ENCODE results near the gene CNPY3. TPM values are rescaled to one million over a fixed set of nuclear protein-coding genes. Genes with fewer than 3 reads are reported as not detected.

Gene CNPY3
- total and polyA plus RNA-seq, 2 of the 13 experiments (the other 11 are each of a cell fraction or from before 2014, with no cell fraction given) = 42.3 to 60.2 TPM

DNA sequence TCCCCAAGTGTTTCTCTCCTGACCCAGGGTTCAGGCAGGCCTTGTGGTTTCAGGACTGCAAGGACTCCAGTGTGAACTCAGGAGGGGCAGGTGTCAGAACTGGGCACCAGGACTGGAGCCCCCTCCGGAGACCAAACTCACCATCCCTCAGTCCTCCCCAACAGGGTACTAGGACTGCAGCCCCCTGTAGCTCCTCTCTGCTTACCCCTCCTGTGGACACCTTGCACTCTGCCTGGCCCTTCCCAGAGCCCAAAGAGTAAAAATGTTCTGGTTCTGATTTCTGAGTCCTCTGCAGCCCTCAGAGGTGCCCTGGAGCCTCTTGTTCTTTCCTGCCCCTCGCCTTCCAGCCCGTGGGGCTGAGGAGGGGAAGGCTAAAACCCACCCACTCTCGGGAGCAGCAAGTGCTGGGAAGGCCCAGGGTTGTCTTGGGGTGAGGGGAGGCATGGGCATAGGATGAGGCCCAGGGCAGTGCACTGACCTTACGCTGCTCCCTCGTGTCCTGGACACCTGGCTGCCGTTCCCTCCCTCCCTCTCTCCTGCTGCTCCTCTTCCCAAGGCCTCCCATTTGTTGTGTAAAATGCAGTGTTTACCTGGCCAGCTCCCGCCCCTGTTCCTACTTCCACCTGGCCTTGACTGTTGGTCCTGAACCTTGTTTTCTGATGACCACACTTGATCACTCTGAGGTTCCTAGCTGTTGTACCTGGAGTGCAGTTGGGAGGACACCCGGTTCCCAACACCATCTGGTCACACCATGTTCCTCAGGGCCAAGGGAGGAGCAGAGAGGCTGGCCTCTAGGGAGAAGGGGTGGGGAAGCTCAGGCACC is 9.9 kb downstream of the CNPY3 start (continued):
- TF ChIP-seq, protein P1, sequence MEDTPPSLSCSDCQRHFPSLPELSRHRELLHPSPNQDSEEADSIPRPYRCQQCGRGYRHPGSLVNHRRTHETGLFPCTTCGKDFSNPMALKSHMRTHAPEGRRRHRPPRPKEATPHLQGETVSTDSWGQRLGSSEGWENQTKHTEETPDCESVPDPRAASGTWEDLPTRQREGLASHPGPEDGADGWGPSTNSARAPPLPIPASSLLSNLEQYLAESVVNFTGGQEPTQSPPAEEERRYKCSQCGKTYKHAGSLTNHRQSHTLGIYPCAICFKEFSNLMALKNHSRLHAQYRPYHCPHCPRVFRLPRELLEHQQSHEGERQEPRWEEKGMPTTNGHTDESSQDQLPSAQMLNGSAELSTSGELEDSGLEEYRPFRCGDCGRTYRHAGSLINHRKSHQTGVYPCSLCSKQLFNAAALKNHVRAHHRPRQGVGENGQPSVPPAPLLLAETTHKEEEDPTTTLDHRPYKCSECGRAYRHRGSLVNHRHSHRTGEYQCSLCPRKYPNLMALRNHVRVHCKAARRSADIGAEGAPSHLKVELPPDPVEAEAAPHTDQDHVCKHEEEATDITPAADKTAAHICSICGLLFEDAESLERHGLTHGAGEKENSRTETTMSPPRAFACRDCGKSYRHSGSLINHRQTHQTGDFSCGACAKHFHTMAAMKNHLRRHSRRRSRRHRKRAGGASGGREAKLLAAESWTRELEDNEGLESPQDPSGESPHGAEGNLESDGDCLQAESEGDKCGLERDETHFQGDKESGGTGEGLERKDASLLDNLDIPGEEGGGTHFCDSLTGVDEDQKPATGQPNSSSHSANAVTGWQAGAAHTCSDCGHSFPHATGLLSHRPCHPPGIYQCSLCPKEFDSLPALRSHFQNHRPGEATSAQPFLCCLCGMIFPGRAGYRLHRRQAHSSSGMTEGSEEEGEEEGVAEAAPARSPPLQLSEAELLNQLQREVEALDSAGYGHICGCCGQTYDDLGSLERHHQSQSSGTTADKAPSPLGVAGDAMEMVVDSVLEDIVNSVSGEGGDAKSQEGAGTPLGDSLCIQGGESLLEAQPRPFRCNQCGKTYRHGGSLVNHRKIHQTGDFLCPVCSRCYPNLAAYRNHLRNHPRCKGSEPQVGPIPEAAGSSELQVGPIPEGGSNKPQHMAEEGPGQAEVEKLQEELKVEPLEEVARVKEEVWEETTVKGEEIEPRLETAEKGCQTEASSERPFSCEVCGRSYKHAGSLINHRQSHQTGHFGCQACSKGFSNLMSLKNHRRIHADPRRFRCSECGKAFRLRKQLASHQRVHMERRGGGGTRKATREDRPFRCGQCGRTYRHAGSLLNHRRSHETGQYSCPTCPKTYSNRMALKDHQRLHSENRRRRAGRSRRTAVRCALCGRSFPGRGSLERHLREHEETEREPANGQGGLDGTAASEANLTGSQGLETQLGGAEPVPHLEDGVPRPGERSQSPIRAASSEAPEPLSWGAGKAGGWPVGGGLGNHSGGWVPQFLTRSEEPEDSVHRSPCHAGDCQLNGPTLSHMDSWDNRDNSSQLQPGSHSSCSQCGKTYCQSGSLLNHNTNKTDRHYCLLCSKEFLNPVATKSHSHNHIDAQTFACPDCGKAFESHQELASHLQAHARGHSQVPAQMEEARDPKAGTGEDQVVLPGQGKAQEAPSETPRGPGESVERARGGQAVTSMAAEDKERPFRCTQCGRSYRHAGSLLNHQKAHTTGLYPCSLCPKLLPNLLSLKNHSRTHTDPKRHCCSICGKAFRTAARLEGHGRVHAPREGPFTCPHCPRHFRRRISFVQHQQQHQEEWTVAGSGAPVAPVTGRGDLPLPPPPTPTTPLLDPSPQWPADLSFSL (CRISPR knock-in tag; IDR thresholded peaks at IDR 0.05) = peak; percentile 74
- TF ChIP-seq GLI4 (CRISPR knock-in tag; IDR thresholded peaks at IDR 0.05; ENCODE audit: borderline replicate concordance) (no peak), ZMYM2 (CRISPR knock-in tag; IDR thresholded peaks at IDR 0.05) (0 out of 2 replicates have a peak, but pooled peaks have one; percentile 28), SMC3 (IDR thresholded peaks at IDR 0.05; ENCODE audit: low read length) (peak; percentile 39; the same call in 1 of the 2 replicates), HDAC2 (CRISPR knock-in tag; IDR thresholded peaks at IDR 0.05) (peak; percentile 92), NR2F2 (IDR thresholded peaks at IDR 0.05; ENCODE audit: borderline replicate concordance, low read depth) (peak; percentile 66; the same call in 1 of the 2 replicates), HOXA9 (CRISPR knock-in tag; IDR thresholded peaks at IDR 0.05; ENCODE audit: borderline replicate concordance) (0 out of 2 replicates have a peak, but pooled peaks have one; percentile 68), MED1 (CRISPR knock-in tag; IDR thresholded peaks at IDR 0.05) (peak; percentile 93), ZNF543 (CRISPR knock-in tag; IDR thresholded peaks at IDR 0.05) (peak; percentile 95), AKAP8 (CRISPR knock-in tag; IDR thresholded peaks at IDR 0.05) (peak; percentile 45; the same call in 1 of the 2 replicates), SOX13 (IDR thresholded peaks at IDR 0.05) (peak; percentile 35; the same call in 1 of the 2 replicates), SOX13 (CRISPR knock-in tag; conservative IDR thresholded peaks at IDR 0.05 in 1 of 2, IDR thresholded peaks at IDR 0.05 in 1 of 2) (peak in 1 of 2 experiments; percentile 79; a peak in 2 of 4 replicates), ATF7-NPFF (CRISPR knock-in tag; IDR thresholded peaks at IDR 0.05; ENCODE audit: low read depth) (no peak; the same call in 1 of the 2 replicates), HNF4A (CRISPR knock-in tag; IDR thresholded peaks at IDR 0.05) (peak; percentile 98), ZFAT (CRISPR knock-in tag; conservative IDR thresholded peaks at IDR 0.05) (no peak)
- TF ChIP-seq, protein P2, sequence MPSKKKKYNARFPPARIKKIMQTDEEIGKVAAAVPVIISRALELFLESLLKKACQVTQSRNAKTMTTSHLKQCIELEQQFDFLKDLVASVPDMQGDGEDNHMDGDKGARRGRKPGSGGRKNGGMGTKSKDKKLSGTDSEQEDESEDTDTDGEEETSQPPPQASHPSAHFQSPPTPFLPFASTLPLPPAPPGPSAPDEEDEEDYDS (CRISPR knock-in tag; IDR thresholded peaks at IDR 0.05) = peak; percentile 83
- TF ChIP-seq, protein P3, sequence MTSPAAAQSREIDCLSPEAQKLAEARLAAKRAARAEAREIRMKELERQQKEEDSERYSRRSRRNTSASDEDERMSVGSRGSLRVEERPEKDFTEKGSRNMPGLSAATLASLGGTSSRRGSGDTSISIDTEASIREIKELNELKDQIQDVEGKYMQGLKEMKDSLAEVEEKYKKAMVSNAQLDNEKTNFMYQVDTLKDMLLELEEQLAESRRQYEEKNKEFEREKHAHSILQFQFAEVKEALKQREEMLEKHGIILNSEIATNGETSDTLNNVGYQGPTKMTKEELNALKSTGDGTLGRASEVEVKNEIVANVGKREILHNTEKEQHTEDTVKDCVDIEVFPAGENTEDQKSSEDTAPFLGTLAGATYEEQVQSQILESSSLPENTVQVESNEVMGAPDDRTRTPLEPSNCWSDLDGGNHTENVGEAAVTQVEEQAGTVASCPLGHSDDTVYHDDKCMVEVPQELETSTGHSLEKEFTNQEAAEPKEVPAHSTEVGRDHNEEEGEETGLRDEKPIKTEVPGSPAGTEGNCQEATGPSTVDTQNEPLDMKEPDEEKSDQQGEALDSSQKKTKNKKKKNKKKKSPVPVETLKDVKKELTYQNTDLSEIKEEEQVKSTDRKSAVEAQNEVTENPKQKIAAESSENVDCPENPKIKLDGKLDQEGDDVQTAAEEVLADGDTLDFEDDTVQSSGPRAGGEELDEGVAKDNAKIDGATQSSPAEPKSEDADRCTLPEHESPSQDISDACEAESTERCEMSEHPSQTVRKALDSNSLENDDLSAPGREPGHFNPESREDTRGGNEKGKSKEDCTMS (CRISPR knock-in tag; conservative IDR thresholded peaks at IDR 0.05) = no peak
- TF ChIP-seq, protein P4, sequence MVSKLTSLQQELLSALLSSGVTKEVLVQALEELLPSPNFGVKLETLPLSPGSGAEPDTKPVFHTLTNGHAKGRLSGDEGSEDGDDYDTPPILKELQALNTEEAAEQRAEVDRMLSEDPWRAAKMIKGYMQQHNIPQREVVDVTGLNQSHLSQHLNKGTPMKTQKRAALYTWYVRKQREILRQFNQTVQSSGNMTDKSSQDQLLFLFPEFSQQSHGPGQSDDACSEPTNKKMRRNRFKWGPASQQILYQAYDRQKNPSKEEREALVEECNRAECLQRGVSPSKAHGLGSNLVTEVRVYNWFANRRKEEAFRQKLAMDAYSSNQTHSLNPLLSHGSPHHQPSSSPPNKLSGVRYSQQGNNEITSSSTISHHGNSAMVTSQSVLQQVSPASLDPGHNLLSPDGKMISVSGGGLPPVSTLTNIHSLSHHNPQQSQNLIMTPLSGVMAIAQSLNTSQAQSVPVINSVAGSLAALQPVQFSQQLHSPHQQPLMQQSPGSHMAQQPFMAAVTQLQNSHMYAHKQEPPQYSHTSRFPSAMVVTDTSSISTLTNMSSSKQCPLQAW (CRISPR knock-in tag; IDR thresholded peaks at IDR 0.05) = peak; percentile 94
